ENCODE results near the gene CAMK1D.

The CAMK1D gene

DNA sequence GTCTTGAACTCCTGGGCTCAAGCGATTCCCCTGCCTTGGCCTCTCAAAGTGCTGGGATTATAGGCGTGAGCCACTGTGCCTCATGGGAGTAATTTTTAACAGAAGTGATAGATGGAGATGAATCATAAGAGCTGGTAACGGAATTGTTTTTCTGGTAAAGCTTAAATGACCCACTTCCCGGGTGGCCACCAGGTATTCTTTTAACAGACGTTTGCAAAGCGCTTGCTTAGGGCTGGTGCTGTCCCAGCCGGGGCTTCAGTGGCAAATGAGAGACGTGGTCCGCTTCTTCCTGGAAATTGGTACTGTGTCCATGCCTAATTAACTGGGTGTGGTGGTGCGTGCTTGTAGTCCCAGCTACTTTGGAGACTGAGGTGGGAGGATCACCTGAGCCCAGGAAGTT, 23.5 kb downstream of the CAMK1D start:
- TF ChIP-seq, protein P1, sequence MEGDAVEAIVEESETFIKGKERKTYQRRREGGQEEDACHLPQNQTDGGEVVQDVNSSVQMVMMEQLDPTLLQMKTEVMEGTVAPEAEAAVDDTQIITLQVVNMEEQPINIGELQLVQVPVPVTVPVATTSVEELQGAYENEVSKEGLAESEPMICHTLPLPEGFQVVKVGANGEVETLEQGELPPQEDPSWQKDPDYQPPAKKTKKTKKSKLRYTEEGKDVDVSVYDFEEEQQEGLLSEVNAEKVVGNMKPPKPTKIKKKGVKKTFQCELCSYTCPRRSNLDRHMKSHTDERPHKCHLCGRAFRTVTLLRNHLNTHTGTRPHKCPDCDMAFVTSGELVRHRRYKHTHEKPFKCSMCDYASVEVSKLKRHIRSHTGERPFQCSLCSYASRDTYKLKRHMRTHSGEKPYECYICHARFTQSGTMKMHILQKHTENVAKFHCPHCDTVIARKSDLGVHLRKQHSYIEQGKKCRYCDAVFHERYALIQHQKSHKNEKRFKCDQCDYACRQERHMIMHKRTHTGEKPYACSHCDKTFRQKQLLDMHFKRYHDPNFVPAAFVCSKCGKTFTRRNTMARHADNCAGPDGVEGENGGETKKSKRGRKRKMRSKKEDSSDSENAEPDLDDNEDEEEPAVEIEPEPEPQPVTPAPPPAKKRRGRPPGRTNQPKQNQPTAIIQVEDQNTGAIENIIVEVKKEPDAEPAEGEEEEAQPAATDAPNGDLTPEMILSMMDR (IDR thresholded peaks at IDR 0.05), result no peak

DNA sequence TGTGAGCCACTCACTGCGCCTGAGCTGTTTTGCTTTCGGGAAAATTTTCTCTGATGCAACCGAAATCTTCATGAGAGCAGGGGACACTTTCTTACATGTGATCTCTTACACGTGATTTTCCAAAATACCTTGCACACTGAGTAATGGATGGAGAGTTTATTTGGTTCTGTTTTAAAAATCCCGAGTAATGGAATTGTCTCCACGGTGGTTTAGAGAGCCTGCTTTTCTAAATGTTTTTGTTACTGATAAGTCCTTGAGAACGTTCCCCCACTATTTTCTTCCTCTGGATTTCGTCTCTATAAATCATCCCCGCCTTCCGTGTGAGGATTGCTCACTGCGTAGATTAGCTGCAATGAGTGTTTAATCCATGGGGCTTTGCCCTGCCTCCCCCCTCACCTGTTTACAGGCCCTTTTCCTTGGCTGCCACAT, 25.7 kb downstream of the CAMK1D start:
- TF ChIP-seq, protein P1 (IDR thresholded peaks at IDR 0.05), result no peak

DNA sequence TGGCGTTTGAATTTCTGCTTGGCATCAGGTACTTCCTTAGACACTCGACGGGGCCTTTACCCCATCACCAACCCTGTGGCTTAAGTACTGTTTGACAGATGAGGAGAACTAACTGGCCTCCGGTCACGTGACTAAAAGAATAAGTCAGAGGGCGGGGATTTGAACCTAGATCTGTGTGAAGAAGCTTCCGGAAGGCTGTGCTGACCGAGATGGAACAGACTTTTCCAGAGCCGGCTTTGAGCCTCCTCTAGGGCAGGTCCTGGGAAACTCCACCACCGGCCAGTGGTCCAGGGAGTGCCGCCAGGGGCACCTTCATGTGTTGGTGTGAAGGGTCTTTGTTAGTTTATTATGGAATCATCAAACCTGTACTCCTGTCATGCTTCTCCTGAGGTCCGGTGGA, 26.9 kb downstream of the CAMK1D start:
- TF ChIP-seq, protein P1 (IDR thresholded peaks at IDR 0.05), result no peak

DNA sequence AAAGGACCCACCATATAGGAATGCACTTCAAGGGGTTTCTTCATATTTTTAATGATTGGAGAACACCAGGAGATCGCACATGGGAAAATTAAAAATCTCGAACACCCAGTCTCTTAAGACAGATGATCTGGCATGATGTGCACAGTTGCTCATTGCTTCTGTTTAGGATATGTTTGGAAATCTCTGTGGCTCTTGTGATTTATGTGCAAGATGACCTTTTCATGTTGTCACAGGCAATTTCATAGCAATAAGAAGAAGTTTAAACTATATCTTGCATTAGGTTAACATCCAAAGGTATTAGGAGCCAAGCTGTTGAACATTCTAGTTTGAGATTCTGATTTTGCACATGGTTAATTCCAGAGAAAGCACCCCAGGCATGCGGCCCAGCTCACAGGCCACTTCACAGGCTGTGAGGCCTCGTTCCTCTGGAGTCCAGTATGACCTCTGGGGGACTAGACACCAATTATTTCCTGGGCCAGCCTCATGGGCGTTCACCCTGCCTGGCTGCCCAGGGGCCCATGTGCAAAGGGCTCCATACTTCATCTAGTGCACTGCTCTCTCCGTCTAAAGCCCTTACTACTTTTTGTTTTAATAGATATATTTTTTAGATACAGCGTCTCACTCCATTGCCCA, 28.4 kb downstream of the CAMK1D start:
- TF ChIP-seq, protein P1 (IDR thresholded peaks at IDR 0.05), result no peak

DNA sequence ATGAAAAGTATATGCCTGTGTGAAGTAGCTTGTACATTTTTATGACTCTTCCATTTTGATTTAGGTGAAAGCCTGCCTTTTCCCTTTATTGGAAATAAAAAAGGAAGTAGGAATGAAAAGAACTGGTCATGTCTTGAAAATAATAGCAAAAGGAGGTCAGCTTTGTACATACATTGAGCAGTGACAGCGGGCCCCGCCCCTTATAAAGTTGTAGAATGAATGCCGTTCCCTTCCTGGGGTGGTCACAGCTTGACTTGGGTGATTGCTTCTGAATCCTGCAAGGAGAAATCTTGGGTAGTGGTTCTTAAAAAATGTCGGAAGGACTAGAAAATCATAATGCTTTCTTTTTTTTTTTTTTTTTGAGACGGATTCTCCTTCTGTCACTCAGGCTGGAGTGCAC, 31.7 kb downstream of the CAMK1D start:
- TF ChIP-seq, protein P1 (IDR thresholded peaks at IDR 0.05), result no peak

DNA sequence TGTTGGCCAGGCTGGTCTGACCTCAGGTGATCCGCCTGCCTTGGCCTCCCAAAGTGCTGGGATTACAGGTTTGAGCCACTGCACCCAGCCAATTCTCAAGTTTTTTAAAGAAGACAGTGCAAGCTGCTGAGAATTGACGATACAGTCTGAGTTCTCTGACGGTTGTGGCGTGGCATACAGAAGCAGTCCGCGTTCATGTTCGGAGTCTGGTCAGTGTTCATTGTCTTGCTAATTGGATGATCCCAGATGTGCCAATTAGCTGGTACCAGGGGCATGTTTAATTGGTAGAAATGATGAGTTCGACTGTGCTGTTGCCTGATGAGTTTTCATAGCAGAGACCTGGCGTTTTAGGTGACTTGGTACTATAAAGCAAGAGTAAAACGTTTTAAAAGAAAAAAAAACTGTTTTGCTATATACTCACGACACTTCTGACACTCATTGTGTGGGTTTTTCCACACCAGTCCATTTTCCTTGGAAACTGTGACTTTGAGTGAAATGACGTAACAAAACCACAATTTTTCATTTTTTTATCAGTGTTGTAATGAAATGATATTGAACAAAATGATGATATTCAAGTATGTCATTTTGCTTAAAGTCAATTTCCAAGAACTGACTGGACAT, 32.3 kb downstream of the CAMK1D start:
- TF ChIP-seq, protein P1 (IDR thresholded peaks at IDR 0.05), result no peak

DNA sequence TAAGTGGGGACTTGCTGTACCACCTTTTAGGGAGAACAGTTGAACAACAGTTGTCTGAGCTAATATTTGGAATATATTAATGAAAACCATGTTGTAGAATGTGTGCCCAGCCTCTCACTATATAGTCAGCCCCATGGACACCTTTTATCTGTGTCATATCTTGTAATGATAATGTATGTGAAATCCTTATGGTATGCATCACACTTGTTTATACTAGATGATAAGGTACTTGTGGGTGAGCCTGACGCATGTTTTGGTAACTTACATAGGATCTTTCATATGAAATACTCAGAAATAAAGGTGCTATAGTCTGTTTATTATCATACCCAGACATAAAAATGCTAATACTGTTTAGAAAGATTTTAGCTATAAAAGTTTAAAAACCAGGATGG, 32.8 kb downstream of the CAMK1D start:
- TF ChIP-seq, protein P1 (IDR thresholded peaks at IDR 0.05), result no peak
